HEK293T (cell line): ENCODE results near the gene PRKG2.

ENCODE experiments used
- ARNT ChIP-seq: fragments of 450-650 bp; IDR thresholded peaks from 2 replicates; pipeline ENCODE4 v1.6.1; 2017; ENCODE audit warnings: mild to moderate bottlenecking
- ELF4 ChIP-seq: fragments of 450-650 bp; IDR thresholded peaks from 2 replicates; pipeline ENCODE4 v1.6.1; 2017; ENCODE audit warnings: antibody characterized with exemption
- FOXA1 ChIP-seq: fragments of 450-650 bp; IDR thresholded peaks from 2 replicates; pipeline ENCODE4 v1.6.1; 2016; ENCODE audit warnings: mild to moderate bottlenecking
- FOXK2 ChIP-seq: fragments of 450-650 bp; IDR thresholded peaks from 2 replicates; pipeline ENCODE4 v1.6.1; 2016; ENCODE audit warnings: mild to moderate bottlenecking
- FOXM1 ChIP-seq: fragments of 450-650 bp; IDR thresholded peaks from 2 replicates; pipeline ENCODE4 v1.6.1; 2017; ENCODE audit warnings: mild to moderate bottlenecking, borderline replicate concordance
- HDGF ChIP-seq: fragments of 450-650 bp; IDR thresholded peaks from 2 replicates; pipeline ENCODE4 v1.6.1; 2017; ENCODE audit warnings: antibody characterized with exemption, borderline replicate concordance
- LEF1 ChIP-seq: fragments of 450-650 bp; IDR thresholded peaks from 2 replicates; pipeline ENCODE4 v1.6.1; 2017; ENCODE audit warnings: mild to moderate bottlenecking, borderline replicate concordance
- NFRKB ChIP-seq: fragments of 450-650 bp; IDR thresholded peaks from 2 replicates; pipeline ENCODE4 v1.6.1; 2016; ENCODE audit warnings: mild to moderate bottlenecking, moderate library complexity
- SP1 ChIP-seq: fragments of 450-650 bp; IDR thresholded peaks from 2 replicates; pipeline ENCODE4 v1.6.1; 2017
- TARDBP ChIP-seq: fragments of 450-650 bp; IDR thresholded peaks from 2 replicates; pipeline ENCODE4 v1.6.1; 2016
- ZNF384 ChIP-seq: fragments of 450-650 bp; IDR thresholded peaks from 2 replicates; pipeline ENCODE4 v1.6.1; 2016
- TF ChIP-seq, protein P1 (sequence below): fragments of 450-650 bp; IDR thresholded peaks from 2 replicates; pipeline ENCODE4 v1.6.1; 2016

GRCh38 chr4:81213671-81214070 is 1.4 kb downstream of the PRKG2 start:
- TF ChIP-seq FOXM1 (no peak), FOXA1 (no peak), FOXK2 (no peak), ZNF384 (no peak), LEF1 (no peak), ELF4 (no peak), HDGF (no peak), TARDBP (no peak), ARNT (no peak), SP1 (no peak), NFRKB (no peak)
- TF ChIP-seq, protein P1, sequence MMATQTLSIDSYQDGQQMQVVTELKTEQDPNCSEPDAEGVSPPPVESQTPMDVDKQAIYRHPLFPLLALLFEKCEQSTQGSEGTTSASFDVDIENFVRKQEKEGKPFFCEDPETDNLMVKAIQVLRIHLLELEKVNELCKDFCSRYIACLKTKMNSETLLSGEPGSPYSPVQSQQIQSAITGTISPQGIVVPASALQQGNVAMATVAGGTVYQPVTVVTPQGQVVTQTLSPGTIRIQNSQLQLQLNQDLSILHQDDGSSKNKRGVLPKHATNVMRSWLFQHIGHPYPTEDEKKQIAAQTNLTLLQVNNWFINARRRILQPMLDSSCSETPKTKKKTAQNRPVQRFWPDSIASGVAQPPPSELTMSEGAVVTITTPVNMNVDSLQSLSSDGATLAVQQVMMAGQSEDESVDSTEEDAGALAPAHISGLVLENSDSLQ: no peak
